GM21737 (cell line): ENCODE data around the gene RNF167.
A peak's percentile ranks its signal among the peaks of the same experiment; 100 is the strongest.

Experiments used
- ATAC-seq: cut with Tn5 transposase; IDR thresholded peaks from one replicate; pipeline ENCODE4 v1.9.1; 2021; ENCODE audit warnings: mild to moderate bottlenecking, moderate library complexity; ENCODE audit not compliant: unreplicated experiment

RNF167 gene

DNA sequence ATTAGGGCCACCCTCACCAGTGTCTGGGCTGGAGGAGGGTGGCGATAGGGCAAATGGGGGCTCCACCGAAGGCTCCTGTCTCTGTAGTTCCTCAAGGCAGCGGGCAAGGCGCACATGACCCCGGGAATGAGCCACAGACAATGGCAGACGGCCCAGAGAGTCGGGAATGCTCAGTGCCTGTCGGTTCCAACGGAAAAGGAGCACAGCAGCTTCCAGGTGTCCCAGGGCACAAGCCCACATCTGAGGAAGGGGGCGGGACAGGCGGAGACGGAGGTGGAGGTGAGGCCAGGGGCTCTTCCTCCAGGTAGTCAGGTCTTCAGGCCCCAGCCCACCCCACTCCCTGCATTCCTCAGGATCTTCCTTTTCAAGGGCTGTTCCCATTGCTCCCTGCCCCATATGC, 32.7 kb downstream of the RNF167 start:
- no peak for ATAC-seq

DNA sequence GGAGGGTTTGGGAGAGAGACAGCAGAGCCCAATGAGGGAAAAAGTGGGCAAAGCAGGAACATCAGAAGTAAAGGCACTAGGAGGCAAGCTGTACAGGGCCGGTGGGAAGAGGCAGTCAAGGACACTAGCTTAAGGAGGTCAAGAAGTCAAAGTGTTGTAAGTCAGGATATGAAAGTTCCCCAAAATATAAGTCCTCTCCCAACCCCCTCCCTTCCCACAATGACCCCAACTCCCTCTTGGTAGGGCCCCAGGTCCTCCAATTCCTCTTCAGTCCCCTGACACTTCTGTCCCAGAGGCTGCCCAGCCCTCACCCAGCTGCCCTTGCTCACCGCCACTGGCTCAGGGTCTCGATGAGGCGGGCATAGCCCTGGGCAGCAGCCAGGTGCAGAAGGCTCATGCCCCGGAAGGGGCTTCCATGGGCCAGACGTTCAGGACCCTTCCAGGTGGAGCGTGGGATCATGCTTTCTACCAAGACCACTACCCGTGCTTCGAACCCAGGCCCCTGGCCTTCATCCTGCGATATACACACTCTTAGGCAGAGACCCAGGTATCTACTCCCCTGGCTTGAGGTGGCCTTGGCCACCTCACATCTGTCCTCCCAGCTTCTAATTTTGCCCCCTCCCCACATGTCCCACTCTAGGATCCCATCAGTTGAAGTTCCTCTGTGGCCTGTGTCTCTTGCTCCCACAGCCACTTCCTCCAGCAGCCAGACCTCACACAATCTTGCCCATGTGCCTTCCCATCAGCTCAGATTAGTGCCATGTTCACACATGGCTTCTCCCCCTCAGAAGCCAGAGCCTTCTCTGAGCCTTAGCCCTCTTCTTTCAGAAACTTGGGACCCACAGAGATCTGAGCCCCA, 33.4 kb downstream of the RNF167 start:
- ATAC-seq: no peak

GRCh38 chr17:4974115-4974670, 34.1 kb downstream of the RNF167 start:
- no peak for ATAC-seq

DNA sequence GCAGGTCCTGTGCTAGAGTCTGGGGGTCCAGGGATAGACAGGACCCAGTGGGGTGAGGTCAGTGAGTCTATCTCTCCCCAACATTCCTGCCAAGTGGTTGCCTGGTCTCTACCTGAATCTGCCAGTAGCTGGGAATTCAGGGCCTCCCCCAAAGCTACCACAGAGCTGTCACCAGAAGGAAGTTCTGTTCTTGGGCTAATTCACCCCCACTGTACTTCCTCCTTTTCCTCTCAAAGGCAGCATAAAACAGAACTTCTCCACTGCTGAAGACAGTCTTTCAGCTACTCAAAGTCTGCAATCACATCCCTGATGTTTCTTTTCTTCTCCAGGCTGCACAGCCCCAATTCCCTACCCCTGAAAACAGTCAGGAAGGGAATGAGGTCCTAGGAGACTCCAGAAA, 38.7 kb downstream of the RNF167 start:
- ATAC-seq: no peak

GRCh38 chr17:4980644-4981216, 40.7 kb downstream of the RNF167 start:
- no peak for ATAC-seq

DNA sequence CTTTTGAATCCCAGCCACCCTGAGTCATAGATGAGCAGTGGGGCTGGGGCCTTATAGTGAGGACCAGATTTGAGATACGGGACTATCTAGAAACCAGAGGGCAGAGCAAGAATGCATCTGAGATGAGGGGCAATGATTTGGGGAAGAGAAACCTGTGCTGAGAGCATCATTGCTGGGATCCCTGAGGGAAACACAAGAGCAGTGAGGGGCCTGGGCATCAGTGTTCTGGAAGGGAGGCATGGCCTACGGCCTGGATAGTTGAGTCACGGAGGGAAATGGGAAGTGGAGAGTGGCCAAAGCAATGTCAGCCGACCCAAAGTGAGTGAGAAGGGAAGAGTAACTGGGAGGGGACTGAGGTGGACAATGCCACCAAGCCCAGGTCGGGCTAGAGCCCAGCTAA, 42.2 kb downstream of the RNF167 start:
- ATAC-seq: no peak

- no peak for ATAC-seq
Measured at GRCh38 chr17:4986403-4986802, 46.3 kb downstream of the RNF167 start.

DNA sequence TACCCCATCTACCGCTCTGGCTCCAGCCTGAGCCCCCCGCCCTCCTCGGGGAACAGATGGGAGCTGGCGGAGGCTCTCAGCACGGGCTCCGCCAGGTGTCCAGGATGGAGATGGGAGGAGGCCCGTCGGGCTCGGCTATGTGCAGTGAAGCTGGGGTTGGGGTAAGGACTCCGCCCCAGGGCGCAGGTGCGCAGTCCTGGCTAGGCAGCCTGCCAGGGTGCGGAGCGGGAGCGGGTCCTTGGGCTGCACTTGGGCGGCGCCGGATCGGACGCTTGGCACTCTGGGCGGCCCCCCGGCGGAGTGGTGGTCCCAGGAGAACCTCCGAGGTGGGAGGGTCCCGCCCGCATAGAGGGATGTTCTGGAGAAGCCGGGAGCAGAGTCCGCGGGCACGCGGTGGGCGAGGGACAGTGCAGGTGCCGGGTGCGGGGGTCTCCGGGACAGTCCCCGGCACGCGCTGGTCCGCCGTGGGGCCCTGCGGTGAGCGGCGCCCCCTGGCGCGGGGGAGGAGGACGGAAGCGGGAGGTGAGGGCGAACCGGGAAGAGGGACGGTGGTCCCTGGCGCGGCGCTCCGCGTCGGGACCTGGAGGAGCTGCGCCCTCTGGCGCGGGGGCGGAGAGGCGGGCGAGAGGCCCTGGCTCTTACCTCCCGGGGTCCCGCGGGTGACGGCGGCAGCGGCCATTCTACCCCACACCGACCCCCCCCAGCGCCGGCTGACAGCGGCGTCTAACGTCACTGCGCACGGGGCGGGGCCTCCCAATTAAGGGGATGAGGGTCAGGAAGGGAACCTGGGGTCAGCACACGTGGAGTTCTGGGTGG, 47.1 kb downstream of the RNF167 start, which contains the start of gene CAMTA2:
TSS of gene CAMTA2 (minus strand) at position 725 of the 816 bp plus-strand sequence. CDS start 1,453 bp downstream, outside the sequence.
- peak; percentile 54 for ATAC-seq

DNA sequence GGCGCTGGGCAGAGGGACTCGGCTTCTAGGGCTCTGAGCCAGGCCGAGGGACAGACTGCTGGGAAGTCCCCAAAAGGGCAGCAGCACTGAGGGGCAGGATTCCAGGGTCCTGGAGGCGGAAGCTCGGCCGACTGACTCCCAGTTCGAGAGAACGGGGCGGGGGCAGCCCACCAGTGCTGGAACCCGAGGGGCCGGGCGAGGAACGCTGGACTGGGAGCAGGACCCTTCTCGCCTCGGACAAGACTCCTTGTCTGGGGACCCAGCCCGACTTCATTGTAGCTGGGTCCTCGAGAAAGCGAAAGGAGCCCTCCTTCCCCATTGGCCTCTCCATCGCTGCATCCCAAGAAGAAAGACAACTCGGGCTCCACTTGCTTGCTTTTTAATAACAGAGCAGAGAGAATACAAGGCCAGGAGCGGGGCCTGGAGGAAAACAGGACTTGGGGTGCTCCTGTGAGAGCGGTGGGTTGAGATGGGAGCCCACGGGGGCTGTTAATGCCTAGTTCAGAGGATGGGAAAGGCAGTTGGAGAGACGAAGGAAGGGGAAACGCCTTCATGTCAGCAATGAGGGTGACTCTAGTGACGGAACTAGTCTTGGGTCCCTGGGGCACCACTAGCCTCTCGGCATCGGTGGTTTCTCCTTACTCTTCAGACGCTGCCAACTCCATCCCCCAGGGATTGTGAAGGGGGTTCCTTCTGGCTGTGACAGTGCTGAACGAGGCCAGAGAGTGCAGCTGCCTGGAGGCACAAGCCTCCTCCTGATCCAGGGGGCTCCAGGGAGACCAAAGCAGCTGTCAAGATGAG, 47.9 kb downstream of the RNF167 start:
- peak; percentile 9 for ATAC-seq

- ATAC-seq: no peak
Measured at GRCh38 chr17:4994081-4994595, 54.1 kb downstream of the RNF167 start.
